Muscle layer of colon (tissue), 2 donors: ENCODE measurements around the gene MAP3K12.
"Not testable (repeated sequence)": the region's sequence is repeated elsewhere in the genome, so short reads cannot be mapped to it uniquely, and the experiment has no call there.

Source experiments
- H3K27ac ChIP-seq: one replicate; pipeline ENCODE4 v1.7.0; 2013; ENCODE audit warnings: low read depth, mild to moderate bottlenecking, low read length, moderate library complexity
- H3K27me3 ChIP-seq, 2 donors: one replicate each; pipeline ENCODE4 v1.7.0; 2013; ENCODE audit warnings: low read length in 2 of 2, mild to moderate bottlenecking in 2 of 2; ENCODE audit not compliant: insufficient read depth in 2 of 2, control insufficient read depth in 1 of 2
- H3K36me3 ChIP-seq: one replicate; pipeline ENCODE4 v1.7.0; 2013; ENCODE audit warnings: mild to moderate bottlenecking, low read length; ENCODE audit not compliant: insufficient read depth
- H3K4me1 ChIP-seq: one replicate; pipeline ENCODE4 v1.7.0; 2013; ENCODE audit warnings: mild to moderate bottlenecking, low read length; ENCODE audit not compliant: insufficient read depth
- H3K4me3 ChIP-seq, 2 donors: one replicate each; pipeline ENCODE4 v1.7.0; 2013; ENCODE audit warnings: low read length in 2 of 2, low read depth in 1 of 2, mild to moderate bottlenecking in 1 of 2, moderate library complexity in 1 of 2
- H3K9ac ChIP-seq: one replicate; pipeline ENCODE4 v1.7.0; 2013; ENCODE audit warnings: low read length
- H3K9me3 ChIP-seq: one replicate; pipeline ENCODE4 v1.7.0; 2013; ENCODE audit warnings: mild to moderate bottlenecking, low read length
- donor health status: abdominal sarcoma.
- donor health status: Adenocarcinoma of cecum.

The MAP3K12 gene

GRCh38 chr12:53499266-53500141 is at the start of gene MAP3K12:
Gene MAP3K12 (minus strand): TSS chr12:53499458. CDS start chr12:53487391, 12,067 bp downstream.
- Histone ChIP-seq H3K36me3 (no peaks in the 10 kb centered on the region), H3K9me3 (no peaks in the 10 kb centered on the region), H3K4me3 (peak within 1 kb of the TSS; percentile 63), H3K4me1 (peaks cover 35% of the 10 kb centered on the region), H3K27ac (peak within 1 kb of the TSS; percentile 98), H3K27me3 (no peaks in the 10 kb centered on the region), H3K9ac (peak within 1 kb of the TSS; percentile 85)

DNA sequence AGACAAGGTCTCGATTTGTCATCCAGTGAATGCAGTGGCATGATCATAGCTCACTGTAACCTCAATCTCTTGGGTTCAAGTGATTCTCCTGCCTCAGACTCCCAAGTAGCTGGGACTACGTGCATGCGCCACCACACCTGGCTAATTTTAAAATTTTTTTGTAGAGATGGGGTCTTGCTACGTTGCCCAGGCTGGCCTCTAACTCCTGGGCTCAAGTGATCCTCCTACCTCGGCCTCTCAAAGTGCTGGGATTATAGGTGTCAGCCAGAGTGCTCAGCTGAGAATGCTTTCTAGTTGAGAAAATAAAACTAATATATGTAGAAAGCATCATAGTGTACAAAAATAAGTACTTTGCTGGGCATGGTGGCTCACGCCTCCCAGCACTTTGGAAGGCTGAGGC is 49.1 kb upstream of the MAP3K12 start:
- Histone ChIP-seq H3K4me1 (peaks cover 34% of the 10 kb centered on the region), H3K36me3 (peaks cover 14% of the 10 kb centered on the region)
- H3K4me3 ChIP-seq, H3K27me3 ChIP-seq, H3K9me3 ChIP-seq, H3K27ac ChIP-seq, H3K9ac ChIP-seq: not testable (repeated sequence)

DNA sequence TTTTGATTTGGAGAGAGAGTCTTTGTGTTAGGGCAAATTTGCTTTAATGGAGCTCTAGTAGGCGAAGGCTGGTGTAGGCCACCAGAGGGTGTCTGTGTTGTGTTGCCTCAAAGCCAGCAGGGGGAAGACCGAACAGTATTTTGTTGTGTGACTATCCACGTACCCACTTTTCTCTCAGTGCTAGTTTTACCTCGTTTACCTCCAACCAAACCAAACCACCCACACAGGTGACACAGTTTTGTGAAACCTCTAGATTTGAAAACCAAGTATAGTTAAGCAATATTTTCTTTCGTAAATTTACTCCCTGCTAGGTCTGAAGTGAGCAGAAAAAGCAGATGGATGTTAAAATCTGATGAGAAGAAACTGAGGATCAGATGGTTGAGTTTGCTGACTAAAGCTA is 44.3 kb upstream of the MAP3K12 start:
- Histone ChIP-seq H3K36me3 (peaks cover 43% of the 10 kb centered on the region), H3K9me3 (no peaks in the 10 kb centered on the region), H3K4me1 (peaks cover 17% of the 10 kb centered on the region), H3K4me3 (no peak overlapping the region), H3K27me3 (no peaks in the 10 kb centered on the region), H3K9ac (peak overlapping the region; percentile 41), H3K27ac (no peak overlapping the region)

GRCh38 chr12:53539526-53539925 is 40.3 kb upstream of the MAP3K12 start:
- H3K36me3 ChIP-seq = peaks cover 56% of the 10 kb centered on the region
- peak overlapping the region; percentile 52 for H3K27ac ChIP-seq
- no peak overlapping the region for H3K9ac ChIP-seq
- H3K9me3 ChIP-seq = no peaks in the 10 kb centered on the region
- no peak overlapping the region for H3K4me3 ChIP-seq
- peaks cover 26% of the 10 kb centered on the region for H3K4me1 ChIP-seq
- H3K27me3 ChIP-seq = no peaks in the 10 kb centered on the region

- Histone ChIP-seq H3K27ac (peak overlapping the region; percentile 35), H3K36me3 (peaks cover 66% of the 10 kb centered on the region), H3K9ac (no peak overlapping the region)
These were observed 39.0 kb upstream of the MAP3K12 start for GRCh38 chr12:53538209-53538689.

GRCh38 chr12:53536962-53537361 is 37.7 kb upstream of the MAP3K12 start:
- no peak overlapping the region for H3K9ac ChIP-seq
- no peaks in the 10 kb centered on the region for H3K27me3 ChIP-seq
- H3K36me3 ChIP-seq = peaks cover 72% of the 10 kb centered on the region
- no peaks in the 10 kb centered on the region for H3K9me3 ChIP-seq
- no peak overlapping the region for H3K4me3 ChIP-seq
- no peak overlapping the region for H3K27ac ChIP-seq
- H3K4me1 ChIP-seq = peaks cover 23% of the 10 kb centered on the region

More at GRCh38 chr12:53538209-53538689, 39.0 kb upstream of the MAP3K12 start:
- H3K9me3 ChIP-seq = no peaks in the 10 kb centered on the region
- H3K4me1 ChIP-seq = peaks cover 18% of the 10 kb centered on the region
- no peaks in the 10 kb centered on the region for H3K27me3 ChIP-seq
- no peak overlapping the region for H3K4me3 ChIP-seq

- no peaks in the 10 kb centered on the region for H3K27me3 ChIP-seq
- H3K9ac ChIP-seq = no peak overlapping the region
- no peak overlapping the region for H3K27ac ChIP-seq
- peaks cover 14% of the 10 kb centered on the region for H3K4me1 ChIP-seq
- H3K4me3 ChIP-seq = no peak overlapping the region
- peaks cover 65% of the 10 kb centered on the region for H3K36me3 ChIP-seq
- H3K9me3 ChIP-seq = no peaks in the 10 kb centered on the region
These were observed 34.2 kb upstream of the MAP3K12 start for GRCh38 chr12:53533471-53533870.

GRCh38 chr12:53532524-53533445 is 33.5 kb upstream of the MAP3K12 start:
- H3K36me3 ChIP-seq = peaks cover 68% of the 10 kb centered on the region
- H3K9me3 ChIP-seq = no peaks in the 10 kb centered on the region
- no peak overlapping the region for H3K9ac ChIP-seq
- no peaks in the 10 kb centered on the region for H3K27me3 ChIP-seq
- H3K27ac ChIP-seq = no peak overlapping the region
- peaks cover 7% of the 10 kb centered on the region for H3K4me1 ChIP-seq
- H3K4me3 ChIP-seq = no peak overlapping the region

DNA sequence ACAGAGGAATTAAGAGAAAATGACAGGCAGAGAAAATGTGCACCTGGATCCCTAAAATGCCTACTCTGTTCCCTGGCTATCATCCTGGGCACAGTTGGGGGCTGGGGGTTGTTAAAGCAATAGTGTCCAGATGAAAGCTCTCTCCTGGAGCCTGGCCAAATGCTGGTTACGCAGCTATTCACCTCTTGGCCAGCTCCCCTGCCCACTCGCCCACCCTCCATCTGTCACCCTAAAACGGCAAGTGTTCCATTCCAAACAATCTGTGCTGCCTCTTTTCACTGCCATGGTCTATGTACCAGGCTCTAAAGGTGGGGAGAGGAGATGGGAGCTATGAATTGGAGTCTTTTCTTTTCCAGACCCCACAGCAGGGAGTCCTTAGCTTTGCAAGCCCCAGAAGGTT is 32.8 kb upstream of the MAP3K12 start:
- Histone ChIP-seq H3K27me3 (no peaks in the 10 kb centered on the region), H3K9me3 (no peaks in the 10 kb centered on the region), H3K27ac (no peak overlapping the region), H3K9ac (no peak overlapping the region), H3K36me3 (peaks cover 62% of the 10 kb centered on the region), H3K4me3 (no peak overlapping the region), H3K4me1 (peaks cover 6% of the 10 kb centered on the region)

DNA sequence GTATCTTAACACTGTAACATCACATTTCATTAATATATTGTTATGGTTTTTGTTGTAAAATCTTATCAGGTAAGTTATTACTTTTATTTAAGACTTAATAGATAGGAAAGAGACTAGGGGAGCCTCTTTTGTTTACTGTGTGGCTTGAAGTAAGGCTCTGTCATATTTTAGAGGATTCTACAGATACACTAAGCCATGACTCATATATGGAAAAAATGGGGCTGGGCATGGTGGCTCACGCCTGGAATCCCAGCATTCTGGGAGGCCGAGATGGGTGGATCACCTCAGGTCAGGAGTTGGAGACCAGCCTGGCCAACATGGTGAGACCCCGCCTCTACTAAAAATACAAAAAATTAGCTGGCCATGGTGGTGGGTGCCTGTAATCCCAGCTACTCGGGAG is 31.7 kb upstream of the MAP3K12 start:
- Histone ChIP-seq H3K9me3 (no peaks in the 10 kb centered on the region), H3K27me3 (no peaks in the 10 kb centered on the region), H3K4me1 (peaks cover 6% of the 10 kb centered on the region), H3K36me3 (peaks cover 56% of the 10 kb centered on the region), H3K9ac (no peak overlapping the region), H3K4me3 (no peak overlapping the region), H3K27ac (no peak overlapping the region)

DNA sequence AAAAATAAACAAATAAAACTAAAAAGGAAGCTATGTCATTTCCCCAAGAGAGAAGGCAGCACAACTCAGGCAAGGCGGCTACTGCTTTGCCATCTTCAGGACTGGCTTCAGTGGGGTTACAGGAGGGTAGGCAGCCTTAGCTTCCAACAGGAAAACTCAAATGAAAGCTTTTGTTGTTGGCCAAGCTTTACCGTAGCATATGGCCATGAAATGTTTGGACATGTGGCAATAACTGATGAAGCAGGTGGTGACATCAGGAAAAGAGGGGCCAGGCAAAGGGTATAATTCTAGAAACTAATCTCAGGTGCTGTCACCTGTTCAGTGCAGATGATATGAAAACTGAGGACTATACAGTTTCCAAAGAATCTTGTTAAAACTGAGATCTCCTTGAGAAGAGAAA is 30.8 kb upstream of the MAP3K12 start:
- Histone ChIP-seq H3K9ac (no peak overlapping the region), H3K9me3 (no peaks in the 10 kb centered on the region), H3K4me3 (no peak overlapping the region), H3K4me1 (peaks cover 6% of the 10 kb centered on the region), H3K27ac (no peak overlapping the region), H3K27me3 (no peaks in the 10 kb centered on the region), H3K36me3 (peaks cover 58% of the 10 kb centered on the region)
